Caco-2 (cell line): ENCODE data around the gene CFAP53. TPM values are rescaled to one million over a fixed set of nuclear protein-coding genes. Genes with fewer than 3 reads are reported as not detected.

Source experiments
- BruUV-seq: library from RNA; stranded (reverse); fragments of 400-500 nt; replicated peaks from 2 replicates; lab custom pipeline; 2021; lab: Mats Ljungman, UMichigan
- CTCF ChIA-PET: fragments of 300-600 bp; sonication (Branson Sonifier 250); formaldehyde crosslinking; loops from one replicate; lab custom pipeline; 2022; ENCODE audit warnings: antibody characterized with exemption; lab: Charles Lee
- POLR2A ChIA-PET: fragments of 300-600 bp; sonication (Branson Sonifier 250); formaldehyde crosslinking; loops from one replicate; lab custom pipeline; 2022; ENCODE audit warnings: antibody characterized with exemption; lab: Charles Lee
- DNase-seq, 2 experiments: peaks; one replicate each; pipeline versions ENCODE4 v3.0.0 to v3.0.0-alpha.2; 2020 to 2022
- H3K27me3 ChIP-seq: replicated peaks from 2 replicates; pipeline ENCODE4 v1.6.0; 2011; ENCODE audit warnings: low read length; ENCODE audit not compliant: control insufficient read depth, insufficient read depth
- H3K36me3 ChIP-seq: 2 replicates; pipeline ENCODE4 v1.5.1; 2011; ENCODE audit warnings: low read length; ENCODE audit not compliant: control insufficient read depth, insufficient read depth
- H3K4me1 ChIP-seq: fragments of 250-450 bp; sonication (Bioruptor Pico); 2 replicates; pipeline ENCODE4 v1.5.1; 2020; ENCODE audit warnings: mild to moderate bottlenecking
- H3K4me3 ChIP-seq: 2 replicates; pipeline ENCODE4 v1.5.1; 2011; ENCODE audit warnings: low read depth, mild to moderate bottlenecking, control low read depth, low read length
- H3K9me3 ChIP-seq: fragments of 250-450 bp; sonication (Bioruptor Pico); 2 replicates; pipeline ENCODE4 v1.5.1; 2020; ENCODE audit warnings: mild to moderate bottlenecking, moderate library complexity
- H3K27ac Mint-ChIP-seq: one replicate; pipeline ENCODE4 v1.8.0; 2022; ENCODE audit warnings: mixed read lengths; ENCODE audit not compliant: unreplicated experiment
- H3K27me3 Mint-ChIP-seq: one replicate; pipeline ENCODE4 v1.8.0; 2022; ENCODE audit warnings: mixed read lengths; ENCODE audit not compliant: insufficient read depth, unreplicated experiment
- H3K36me3 Mint-ChIP-seq: one replicate; pipeline ENCODE4 v1.8.0; 2022; ENCODE audit warnings: mild to moderate bottlenecking, mixed read lengths; ENCODE audit not compliant: insufficient read depth, unreplicated experiment
- H3K4me1 Mint-ChIP-seq: one replicate; pipeline ENCODE4 v1.8.0; 2022; ENCODE audit warnings: low read depth, mixed read lengths; ENCODE audit not compliant: unreplicated experiment
- H3K4me3 Mint-ChIP-seq: one replicate; pipeline ENCODE4 v1.8.0; 2022; ENCODE audit warnings: mild to moderate bottlenecking, moderate library complexity, mixed read lengths; ENCODE audit not compliant: unreplicated experiment
- H3K9me3 Mint-ChIP-seq: one replicate; pipeline ENCODE4 v1.8.0; 2022; ENCODE audit warnings: mixed read lengths; ENCODE audit not compliant: unreplicated experiment
- intact Hi-C: fragments of 100-400 bp; cut with micrococcal nuclease; formaldehyde crosslinking; loops from one replicate; pipeline ENCODE4 v1.10.0; 2022; ENCODE audit not compliant: unreplicated experiment
- total RNA-seq: library from RNA; stranded (reverse); gene quantifications from 2 replicates; pipeline ENCODE4 v1.2.3, GENCODE V29; 2022
- TF ChIP-seq, protein P1 (sequence below), 2 experiments: fragments of 200-600 bp in 1 of 2; IDR thresholded peaks; 1 replicate in 1 of 2; 2 replicates in 1 of 2; pipeline versions ENCODE4 v1.5.1 to v1.8.0; 2011 to 2022; ENCODE audit warnings: antibody characterized with exemption in 1 of 2, control low read depth in 1 of 2, inconsistent platforms in 1 of 2, low read depth in 1 of 2, low read length in 1 of 2, mild to moderate bottlenecking in 1 of 2, moderate library complexity in 1 of 2; ENCODE audit not compliant: insufficient read depth in 1 of 2, severe bottlenecking in 1 of 2, unreplicated experiment in 1 of 2

The CFAP53 gene
- total RNA-seq, 1 experiment from 2014 or later: not detected

DNA sequence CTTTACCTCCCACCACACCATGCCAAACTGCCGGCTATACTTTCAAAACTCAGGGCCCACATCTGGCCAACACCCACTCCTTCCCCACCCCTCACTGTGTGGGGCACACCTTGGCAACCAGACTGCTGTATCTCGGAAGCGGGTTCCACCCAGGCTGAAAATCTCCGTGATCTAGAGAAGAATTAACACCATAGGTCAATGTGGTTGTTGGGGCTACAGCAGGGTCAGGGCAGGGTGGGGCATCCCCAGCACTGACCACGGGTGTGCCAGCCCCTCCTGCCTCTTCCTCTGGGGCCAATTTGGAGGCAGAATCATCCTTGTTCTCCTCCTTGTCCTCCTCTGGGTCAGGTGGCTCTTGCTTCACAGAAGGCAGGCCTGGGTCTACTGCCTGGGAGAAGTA is 6.3 kb upstream of the CFAP53 start:
- BruUV-seq: no TSS peak
- Histone ChIP-seq H3K4me1 (no peaks in the 10 kb centered on the region), H3K36me3 (no peaks in the 10 kb centered on the region; the same call in 1 of the 2 replicates), H3K27me3 (no peaks in the 10 kb centered on the region), H3K9me3 (no peaks in the 10 kb centered on the region), H3K4me3 (no peak overlapping the region)
- H3K4me3 Mint-ChIP-seq: no peak overlapping the region
- POLR2A ChIA-PET: no interaction called here
- intact Hi-C loops: no loop called here
- no peaks in the 10 kb centered on the region for H3K4me1 Mint-ChIP-seq
- no peaks in the 10 kb centered on the region for H3K27me3 Mint-ChIP-seq
- H3K9me3 Mint-ChIP-seq: no peaks in the 10 kb centered on the region
- H3K36me3 Mint-ChIP-seq: peaks cover 24% of the 10 kb centered on the region
- H3K27ac Mint-ChIP-seq: no peak overlapping the region
- CTCF ChIA-PET: no interaction called here
- TF ChIP-seq, protein P1, sequence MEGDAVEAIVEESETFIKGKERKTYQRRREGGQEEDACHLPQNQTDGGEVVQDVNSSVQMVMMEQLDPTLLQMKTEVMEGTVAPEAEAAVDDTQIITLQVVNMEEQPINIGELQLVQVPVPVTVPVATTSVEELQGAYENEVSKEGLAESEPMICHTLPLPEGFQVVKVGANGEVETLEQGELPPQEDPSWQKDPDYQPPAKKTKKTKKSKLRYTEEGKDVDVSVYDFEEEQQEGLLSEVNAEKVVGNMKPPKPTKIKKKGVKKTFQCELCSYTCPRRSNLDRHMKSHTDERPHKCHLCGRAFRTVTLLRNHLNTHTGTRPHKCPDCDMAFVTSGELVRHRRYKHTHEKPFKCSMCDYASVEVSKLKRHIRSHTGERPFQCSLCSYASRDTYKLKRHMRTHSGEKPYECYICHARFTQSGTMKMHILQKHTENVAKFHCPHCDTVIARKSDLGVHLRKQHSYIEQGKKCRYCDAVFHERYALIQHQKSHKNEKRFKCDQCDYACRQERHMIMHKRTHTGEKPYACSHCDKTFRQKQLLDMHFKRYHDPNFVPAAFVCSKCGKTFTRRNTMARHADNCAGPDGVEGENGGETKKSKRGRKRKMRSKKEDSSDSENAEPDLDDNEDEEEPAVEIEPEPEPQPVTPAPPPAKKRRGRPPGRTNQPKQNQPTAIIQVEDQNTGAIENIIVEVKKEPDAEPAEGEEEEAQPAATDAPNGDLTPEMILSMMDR (IDR thresholded peaks at IDR 0.05; ENCODE audit: insufficient read depth in 1 of 2, low read depth in 1 of 2, low read length in 1 of 2, severe bottlenecking in 1 of 2, unreplicated experiment in 1 of 2): no peak
- no peak for DNase-seq

DNA sequence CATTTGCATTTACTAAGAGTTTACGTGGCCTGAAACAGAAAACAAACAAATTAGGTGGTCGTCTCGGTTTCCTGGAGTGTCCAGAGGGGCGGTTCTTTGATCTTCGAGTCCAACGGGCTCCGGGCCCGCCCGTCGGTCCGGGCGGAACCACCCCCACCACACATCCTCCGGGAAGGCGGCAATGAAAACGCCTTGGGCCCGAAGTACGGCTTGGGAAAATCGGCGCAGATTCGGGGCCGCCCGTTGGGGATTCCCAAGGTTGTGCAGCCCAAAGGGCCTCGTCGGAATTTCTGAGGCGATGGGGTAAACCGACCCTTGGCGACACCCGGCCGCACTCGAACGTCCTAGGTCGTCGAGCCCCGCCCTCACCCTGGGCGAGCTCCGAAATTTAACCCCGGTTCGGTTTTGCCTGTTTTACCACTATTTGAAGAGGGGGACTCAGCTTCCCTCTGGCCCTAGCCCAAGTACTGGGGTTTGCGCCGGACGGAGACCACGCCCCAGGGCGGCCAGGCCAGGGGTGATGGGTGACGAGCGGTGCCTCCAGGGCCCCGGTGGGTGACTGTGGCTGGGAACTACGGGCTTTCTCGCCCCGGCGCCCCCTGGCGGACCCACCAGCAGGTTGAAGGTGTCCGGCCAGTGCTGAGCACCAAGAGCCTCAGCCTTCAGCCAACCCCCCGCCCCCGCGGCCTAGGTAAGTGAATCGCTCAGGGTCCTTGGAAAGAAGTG is 1.9 kb upstream of the CFAP53 start:
- H3K36me3 ChIP-seq: no peaks in the 10 kb centered on the region; the same call in 1 of the 2 replicates
- no peaks in the 10 kb centered on the region for H3K27me3 Mint-ChIP-seq
- H3K36me3 Mint-ChIP-seq: no peaks in the 10 kb centered on the region
- TF ChIP-seq, protein P1 (IDR thresholded peaks at IDR 0.05; ENCODE audit: insufficient read depth in 1 of 2, low read depth in 1 of 2, low read length in 1 of 2, severe bottlenecking in 1 of 2, unreplicated experiment in 1 of 2): no peak
- CTCF ChIA-PET: no interaction called here
- no peaks in the 10 kb centered on the region for H3K4me1 ChIP-seq
- no peaks in the 10 kb centered on the region for H3K4me1 Mint-ChIP-seq
- H3K4me3 Mint-ChIP-seq: no peak overlapping the region
- intact Hi-C loops: no loop called here
- no peak overlapping the region for H3K27ac Mint-ChIP-seq
- no TSS peak for BruUV-seq
- no peaks in the 10 kb centered on the region for H3K9me3 ChIP-seq
- no peak overlapping the region for H3K4me3 ChIP-seq
- POLR2A ChIA-PET: no interaction called here
- no peaks in the 10 kb centered on the region for H3K27me3 ChIP-seq
- DNase-seq: no peak
- H3K9me3 Mint-ChIP-seq: no peaks in the 10 kb centered on the region

DNA sequence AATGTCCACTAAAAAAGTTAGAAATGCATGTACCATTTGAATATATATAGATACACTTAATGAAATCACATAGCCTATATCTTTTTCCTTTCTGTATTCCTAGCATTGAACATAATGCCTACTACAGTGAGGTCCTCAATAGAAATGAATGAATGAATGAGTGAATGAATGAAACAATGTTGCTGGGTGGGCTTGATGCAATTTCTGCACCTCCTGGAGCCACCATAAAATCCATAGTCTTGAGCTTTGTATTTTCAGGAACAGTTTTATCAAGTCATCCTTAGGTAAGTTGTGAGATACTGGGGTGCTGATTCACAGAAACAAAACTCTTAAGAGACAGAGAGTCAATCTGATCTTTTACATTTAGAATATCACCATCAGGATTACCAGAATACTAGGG is 3.3 kb downstream of the CFAP53 start:
- Mint-ChIP-seq H3K27me3 (peaks cover 2% of the 10 kb centered on the region), H3K4me3 (no peak overlapping the region), H3K9me3 (no peaks in the 10 kb centered on the region), H3K4me1 (no peaks in the 10 kb centered on the region), H3K36me3 (no peaks in the 10 kb centered on the region), H3K27ac (no peak overlapping the region)
- no peaks in the 10 kb centered on the region for H3K4me1 ChIP-seq
- no TSS peak for BruUV-seq
- H3K4me3 ChIP-seq: no peak overlapping the region
- no peaks in the 10 kb centered on the region for H3K9me3 ChIP-seq
- CTCF ChIA-PET: no interaction called here
- intact Hi-C loops: no loop called here
- H3K36me3 ChIP-seq: no peaks in the 10 kb centered on the region
- H3K27me3 ChIP-seq: no peaks in the 10 kb centered on the region
- TF ChIP-seq, protein P1 (IDR thresholded peaks at IDR 0.05; ENCODE audit: insufficient read depth in 1 of 2, low read depth in 1 of 2, low read length in 1 of 2, severe bottlenecking in 1 of 2, unreplicated experiment in 1 of 2): no peak
- no peak for DNase-seq
- POLR2A ChIA-PET: no interaction called here
